ENCODE results near the gene EHMT1.

Gene EHMT1

DNA sequence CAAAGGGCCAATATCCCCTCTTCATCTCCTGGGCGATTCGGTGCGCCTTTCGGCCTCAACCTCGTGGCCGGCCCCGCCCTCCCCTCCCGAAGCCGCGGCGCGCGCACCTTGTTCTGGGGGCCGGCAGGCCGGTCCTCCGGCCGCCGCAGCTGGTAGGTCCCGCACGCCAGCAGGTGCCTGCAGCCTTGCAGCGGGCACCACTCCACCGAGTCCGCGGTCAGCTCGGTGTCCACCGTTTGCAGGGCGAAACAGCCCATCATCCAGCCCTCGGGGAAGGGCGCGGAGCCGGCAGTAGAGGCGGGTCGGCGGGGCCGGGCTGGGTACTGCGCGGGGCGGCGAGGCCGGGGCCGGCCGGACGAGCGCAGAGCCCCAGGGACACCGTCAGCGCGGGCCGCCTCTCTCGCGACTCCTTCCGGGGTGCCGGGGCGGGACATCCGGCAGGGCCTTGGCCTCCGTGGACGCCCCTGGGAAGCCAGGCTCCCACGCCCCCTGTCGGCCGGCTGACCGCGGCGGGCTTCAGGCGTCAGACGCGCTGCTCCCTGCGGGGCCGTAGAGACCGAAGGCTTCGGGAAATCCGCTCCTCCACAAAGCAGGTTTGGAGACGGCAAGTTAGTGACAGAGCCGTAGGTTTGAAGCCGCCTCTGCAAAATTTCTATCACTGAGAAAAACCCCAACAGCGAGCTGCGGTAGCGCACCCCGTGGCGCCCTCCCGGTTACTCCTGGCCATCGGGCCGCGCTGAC lies 40.1 kb upstream of the EHMT1 start, which contains the start of gene DPH7:
TSS of gene DPH7 (minus strand) at position 408 of the 741 bp plus-strand sequence. CDS start at position 260, 148 bp downstream.
- TF ChIP-seq, protein P1, sequence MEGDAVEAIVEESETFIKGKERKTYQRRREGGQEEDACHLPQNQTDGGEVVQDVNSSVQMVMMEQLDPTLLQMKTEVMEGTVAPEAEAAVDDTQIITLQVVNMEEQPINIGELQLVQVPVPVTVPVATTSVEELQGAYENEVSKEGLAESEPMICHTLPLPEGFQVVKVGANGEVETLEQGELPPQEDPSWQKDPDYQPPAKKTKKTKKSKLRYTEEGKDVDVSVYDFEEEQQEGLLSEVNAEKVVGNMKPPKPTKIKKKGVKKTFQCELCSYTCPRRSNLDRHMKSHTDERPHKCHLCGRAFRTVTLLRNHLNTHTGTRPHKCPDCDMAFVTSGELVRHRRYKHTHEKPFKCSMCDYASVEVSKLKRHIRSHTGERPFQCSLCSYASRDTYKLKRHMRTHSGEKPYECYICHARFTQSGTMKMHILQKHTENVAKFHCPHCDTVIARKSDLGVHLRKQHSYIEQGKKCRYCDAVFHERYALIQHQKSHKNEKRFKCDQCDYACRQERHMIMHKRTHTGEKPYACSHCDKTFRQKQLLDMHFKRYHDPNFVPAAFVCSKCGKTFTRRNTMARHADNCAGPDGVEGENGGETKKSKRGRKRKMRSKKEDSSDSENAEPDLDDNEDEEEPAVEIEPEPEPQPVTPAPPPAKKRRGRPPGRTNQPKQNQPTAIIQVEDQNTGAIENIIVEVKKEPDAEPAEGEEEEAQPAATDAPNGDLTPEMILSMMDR (IDR thresholded peaks at IDR 0.05; ENCODE audit: extremely low read depth, missing control alignments), result peak; percentile 93
- DNase-seq (ENCODE audit: low spot score), result peak; percentile 99

DNA sequence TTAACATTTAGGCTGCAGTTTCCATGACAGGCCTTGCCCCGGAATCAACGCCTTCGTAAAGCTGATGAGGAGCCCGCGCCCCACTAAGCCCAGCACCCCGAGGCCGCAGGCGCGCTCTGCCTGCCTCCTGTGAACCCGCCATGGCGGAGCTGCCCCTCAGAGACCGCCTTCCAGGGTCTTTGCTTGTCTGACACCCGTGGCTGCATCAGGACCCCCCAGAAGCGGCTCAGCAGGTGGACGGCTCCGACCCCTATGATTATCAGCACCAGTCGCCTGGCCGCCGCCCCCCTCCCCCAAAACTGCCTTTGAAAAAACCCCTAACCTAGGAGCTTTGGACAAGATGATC lies 39.6 kb upstream of the EHMT1 start:
- TF ChIP-seq, protein P1 (IDR thresholded peaks at IDR 0.05; ENCODE audit: extremely low read depth, missing control alignments), result no peak

DNA sequence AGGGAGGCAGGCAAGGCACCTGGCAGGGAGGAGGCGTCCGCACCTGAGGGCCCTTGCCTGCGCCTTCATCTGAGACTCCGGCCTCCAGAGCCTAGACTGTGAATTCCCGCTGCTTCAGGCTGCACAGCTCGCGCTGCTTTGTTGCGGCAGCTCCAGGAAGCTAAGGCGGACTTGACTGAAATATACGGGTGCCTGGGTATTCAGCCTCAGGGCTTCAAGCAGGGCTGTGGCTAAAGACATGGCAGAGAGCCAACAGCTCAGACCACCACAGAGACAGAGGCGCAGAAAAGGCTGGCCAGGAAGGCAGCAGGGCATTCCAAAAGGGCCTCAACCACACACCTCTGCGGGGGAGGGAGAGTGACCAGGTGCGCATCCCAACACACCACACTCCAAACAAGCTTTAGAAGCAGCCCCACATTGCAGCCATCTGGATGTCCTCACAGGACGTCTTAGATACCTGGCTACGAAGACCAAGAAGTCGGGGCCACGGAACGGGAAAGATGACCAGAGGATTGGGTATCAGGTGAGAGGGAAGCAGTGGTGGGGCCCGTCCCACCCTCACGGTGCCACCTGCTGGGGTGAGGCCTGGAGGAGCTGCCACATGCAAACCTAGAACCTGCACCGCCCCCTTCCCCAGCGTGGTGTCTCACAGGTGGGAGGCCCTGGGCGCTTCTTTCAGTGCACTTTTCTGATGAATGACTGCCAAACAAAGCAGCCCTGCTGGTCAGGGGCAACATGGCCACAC lies 38.4 kb upstream of the EHMT1 start:
- DNase-seq (ENCODE audit: low spot score), result no peak
- TF ChIP-seq, protein P1 (IDR thresholded peaks at IDR 0.05; ENCODE audit: extremely low read depth, missing control alignments), result no peak

More for the DNA sequence above, 39.6 kb upstream of the EHMT1 start:
- no peak for DNase-seq (ENCODE audit: low spot score)

DNA sequence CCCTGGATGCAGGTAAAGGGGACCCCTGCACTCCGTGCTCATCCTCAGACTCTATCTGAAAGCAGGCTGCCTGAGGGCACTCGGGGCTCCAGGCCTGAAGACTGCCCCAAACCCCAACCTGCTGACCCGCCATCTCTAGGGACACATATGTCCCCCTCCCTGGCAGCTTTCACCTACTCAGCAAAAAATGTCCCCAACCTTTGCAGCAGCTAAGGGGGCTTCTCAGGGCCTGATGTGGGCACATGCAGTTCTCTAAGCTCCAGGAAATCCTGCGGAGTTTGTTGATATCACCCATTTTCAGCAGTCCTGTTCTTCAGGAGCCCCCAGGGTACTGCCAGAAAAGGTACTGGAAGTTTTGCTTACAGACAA lies 37.9 kb upstream of the EHMT1 start:
- TF ChIP-seq, protein P1 (IDR thresholded peaks at IDR 0.05; ENCODE audit: extremely low read depth, missing control alignments), result no peak
- DNase-seq (ENCODE audit: low spot score), result no peak

DNA sequence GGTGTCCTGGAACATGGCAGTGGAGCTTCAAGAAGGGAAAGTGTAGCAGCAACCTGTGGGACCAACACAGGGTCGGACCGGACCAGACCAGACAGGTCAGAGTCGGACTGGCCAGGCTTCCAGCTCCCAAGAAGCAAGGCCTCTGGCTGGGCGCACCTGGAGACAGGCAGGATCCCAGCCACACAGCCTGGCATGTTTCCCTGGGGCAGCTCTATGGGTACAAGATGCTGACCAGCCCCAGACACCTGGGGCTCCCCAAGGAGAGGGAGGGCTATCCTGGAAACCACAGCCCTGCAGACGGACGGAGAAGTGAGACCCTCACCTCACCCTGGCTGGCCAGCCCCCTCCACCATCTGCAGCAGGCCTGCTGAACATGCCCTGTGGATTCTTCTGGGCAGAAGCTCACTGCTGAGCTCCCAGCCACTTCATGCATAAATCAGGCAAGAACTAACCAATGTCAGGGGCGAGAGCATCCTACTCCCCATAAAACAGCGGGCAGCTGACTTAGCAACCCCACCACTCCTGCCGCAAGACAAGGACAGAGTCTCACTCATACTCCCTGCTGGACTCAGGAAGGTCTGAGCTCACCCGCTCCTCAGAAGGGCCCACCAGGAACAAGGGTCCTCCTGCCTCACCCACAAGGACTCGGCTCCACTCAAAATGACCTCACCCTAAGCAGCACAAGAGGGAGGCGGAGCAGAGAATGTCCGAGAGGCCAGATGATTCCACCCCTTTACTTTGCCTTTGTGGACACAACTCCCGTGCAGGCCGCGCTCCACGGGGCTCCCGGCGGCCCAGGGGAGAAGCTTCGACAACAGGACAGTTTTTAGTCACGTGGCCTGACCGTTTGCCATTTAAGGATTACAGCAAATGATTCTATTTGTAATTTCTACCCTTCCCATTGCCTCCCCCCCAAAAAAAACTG lies 37.2 kb upstream of the EHMT1 start:
- TF ChIP-seq, protein P1 (IDR thresholded peaks at IDR 0.05; ENCODE audit: extremely low read depth, missing control alignments), result no peak
- DNase-seq (ENCODE audit: low spot score), result no peak

DNA sequence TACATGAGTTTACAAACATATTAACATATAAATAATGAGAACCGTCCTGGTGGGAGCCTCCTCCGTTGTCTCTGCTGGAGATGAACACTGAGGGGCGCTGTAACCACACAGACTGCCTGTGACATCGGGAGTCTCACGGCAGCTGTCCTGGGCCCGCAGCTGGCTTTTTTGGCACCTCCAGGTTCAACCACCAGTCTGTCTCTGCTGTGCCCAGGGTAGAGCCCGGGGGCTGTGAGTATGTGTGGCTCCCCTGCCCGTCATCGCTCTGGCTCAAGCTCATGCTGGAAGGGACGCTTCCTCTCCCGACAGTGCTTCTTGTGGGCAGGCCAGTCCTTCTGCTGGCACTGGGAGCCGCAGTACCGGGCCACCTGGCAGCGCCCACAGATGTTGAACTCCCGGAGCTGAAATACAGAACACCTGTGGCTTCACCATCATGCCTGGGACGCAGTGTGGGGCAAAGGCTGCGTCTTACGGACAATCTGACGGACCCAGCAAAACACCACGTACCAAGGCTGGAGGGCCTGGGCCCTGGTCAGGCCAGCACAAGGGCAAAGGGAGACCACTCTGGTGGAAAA lies 36.4 kb upstream of the EHMT1 start:
- no peak for DNase-seq (ENCODE audit: low spot score)
- TF ChIP-seq, protein P1 (IDR thresholded peaks at IDR 0.05; ENCODE audit: extremely low read depth, missing control alignments), result no peak
